GM21360 (cell line): ENCODE measurements around the gene SH3PXD2A.

ENCODE experiments used
- ATAC-seq: cut with Tn5 transposase; IDR thresholded peaks from one replicate; pipeline ENCODE4 v1.9.1; 2021; ENCODE audit warnings: mild to moderate bottlenecking, moderate library complexity; ENCODE audit not compliant: unreplicated experiment

The SH3PXD2A gene

GRCh38 chr10:103572347-103573204 lies 282.8 kb downstream of the SH3PXD2A start:
- ATAC-seq, result no peak

GRCh38 chr10:103571656-103571975 lies 283.8 kb downstream of the SH3PXD2A start:
- ATAC-seq, result no peak

GRCh38 chr10:103570844-103571655 lies 284.3 kb downstream of the SH3PXD2A start:
- ATAC-seq, result no peak

GRCh38 chr10:103569896-103570295 lies 285.5 kb downstream of the SH3PXD2A start:
- no peak for ATAC-seq

- no peak for ATAC-seq
Measured at GRCh38 chr10:103568505-103568904, 286.9 kb downstream of the SH3PXD2A start.

- no peak for ATAC-seq
Measured at GRCh38 chr10:103566536-103566935, 288.8 kb downstream of the SH3PXD2A start.

- ATAC-seq, result no peak
Measured at GRCh38 chr10:103564776-103565520, 290.4 kb downstream of the SH3PXD2A start.

GRCh38 chr10:103564116-103564501 lies 291.3 kb downstream of the SH3PXD2A start:
- no peak for ATAC-seq

- ATAC-seq, result no peak
Measured at GRCh38 chr10:103563231-103564115, 291.9 kb downstream of the SH3PXD2A start.

GRCh38 chr10:103562383-103562782 lies 293.0 kb downstream of the SH3PXD2A start:
- ATAC-seq, result no peak

GRCh38 chr10:103560886-103561285 lies 294.5 kb downstream of the SH3PXD2A start:
- ATAC-seq, result no peak

GRCh38 chr10:103559776-103560175 lies 295.6 kb downstream of the SH3PXD2A start:
- ATAC-seq, result no peak

GRCh38 chr10:103558911-103559310 lies 296.5 kb downstream of the SH3PXD2A start:
- ATAC-seq, result no peak

- ATAC-seq, result no peak
Measured at GRCh38 chr10:103557455-103557854, 297.9 kb downstream of the SH3PXD2A start.

GRCh38 chr10:103556383-103557007 lies 298.9 kb downstream of the SH3PXD2A start:
- ATAC-seq, result no peak

- no peak for ATAC-seq
Measured at GRCh38 chr10:103555712-103556111, 299.7 kb downstream of the SH3PXD2A start.

GRCh38 chr10:103555325-103555649 lies 300.1 kb downstream of the SH3PXD2A start:
- no peak for ATAC-seq

- no peak for ATAC-seq
Measured at GRCh38 chr10:103554488-103555324, 300.7 kb downstream of the SH3PXD2A start.
